ENCODE measurements around the gene KDM4E.

KDM4E gene

GRCh38 chr11:95050595-95051202, 25.6 kb downstream of the KDM4E start:
- no peak for DNase-seq (ENCODE audit: low read depth in 3 of 3)

DNA sequence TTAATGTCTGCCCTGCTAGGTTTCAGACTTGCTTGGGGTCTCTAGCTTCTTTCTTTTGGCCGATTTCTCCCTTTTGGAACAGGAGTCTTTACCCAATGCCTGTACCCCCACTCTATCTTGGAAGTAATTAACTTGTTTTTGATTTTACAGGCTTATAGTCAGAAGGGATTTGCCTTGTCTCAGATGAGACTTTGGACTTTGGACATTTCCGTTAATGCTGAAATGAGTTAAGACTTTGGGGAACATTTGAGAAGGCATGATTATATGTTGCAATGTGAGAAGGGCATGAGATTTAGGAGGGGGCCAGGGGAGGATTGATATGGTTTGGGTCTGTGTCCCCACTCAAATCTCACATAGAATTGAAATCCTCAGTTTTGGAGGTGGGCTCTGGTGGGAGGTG, 29.3 kb downstream of the KDM4E start:
- no peak for DNase-seq (ENCODE audit: low read depth in 3 of 3)

- DNase-seq (ENCODE audit: low read depth in 3 of 3): no peak
Observed at GRCh38 chr11:95055283-95055897, 30.3 kb downstream of the KDM4E start.

DNA sequence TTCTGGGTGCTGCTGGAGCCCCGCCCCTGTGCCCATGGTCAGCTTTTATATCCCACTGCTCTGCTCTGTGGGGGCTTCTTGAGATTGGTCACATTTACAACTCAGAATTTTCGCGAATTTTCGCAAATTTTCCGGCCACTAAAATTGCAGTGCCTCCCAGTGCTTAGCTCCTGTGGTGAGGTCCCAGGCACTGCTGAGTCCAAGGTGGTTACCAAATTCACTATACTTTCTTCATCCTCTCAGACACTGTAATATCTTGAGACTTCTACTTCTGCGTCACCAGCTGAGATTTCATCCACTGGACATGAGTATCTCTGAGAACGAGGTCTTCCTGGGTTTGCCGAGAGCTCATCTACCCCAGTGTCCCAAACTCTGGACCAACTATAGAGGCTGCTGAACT, 32.9 kb downstream of the KDM4E start:
- DNase-seq (ENCODE audit: low read depth in 3 of 3): no peak

DNA sequence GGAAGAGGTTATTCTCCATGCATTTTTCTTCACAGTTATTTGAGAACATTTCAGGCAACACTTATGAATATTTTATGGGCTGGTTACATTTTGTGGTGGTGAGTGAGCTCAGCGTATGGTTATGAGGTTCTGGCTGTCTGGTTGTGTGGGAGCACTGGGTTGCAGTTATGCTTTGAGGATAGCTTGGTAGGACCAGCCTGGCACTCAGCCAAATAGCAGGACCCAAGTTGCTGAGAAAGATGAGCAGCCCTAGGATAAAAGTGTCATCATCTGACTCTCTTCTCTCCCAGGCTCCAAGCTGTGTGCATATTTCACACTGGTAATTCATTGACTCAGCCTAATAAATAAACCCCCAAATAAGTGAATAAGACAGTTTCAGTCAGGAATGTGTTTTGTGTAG, 33.6 kb downstream of the KDM4E start:
- no peak for DNase-seq (ENCODE audit: low read depth in 3 of 3)

- no peak for DNase-seq (ENCODE audit: low read depth in 3 of 3)
Observed at GRCh38 chr11:95059046-95059445, 34.0 kb downstream of the KDM4E start.

DNA sequence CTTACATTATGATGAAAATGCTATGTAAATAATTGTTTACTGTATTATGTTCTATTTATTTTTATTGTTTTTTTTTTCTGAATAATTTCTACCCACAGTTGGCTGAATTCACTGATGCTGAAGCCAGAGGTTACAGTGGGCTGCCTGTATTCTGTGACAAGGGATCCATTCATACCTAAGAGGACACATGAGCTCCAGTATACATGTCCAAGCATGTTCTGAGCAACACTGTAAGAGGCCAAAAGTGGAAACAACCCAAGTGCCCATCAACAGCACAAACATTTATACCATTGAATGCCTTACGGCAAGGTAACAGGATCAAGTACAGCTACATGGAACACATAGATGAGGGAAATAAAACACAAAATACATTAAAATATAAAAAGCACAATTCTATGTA, 40.3 kb downstream of the KDM4E start:
- no peak for DNase-seq (ENCODE audit: low read depth in 3 of 3)

GRCh38 chr11:95066716-95067038, 41.6 kb downstream of the KDM4E start, which contains the start of gene SRSF8:
Gene SRSF8 (plus strand): TSS chr11:95066919. CDS start chr11:95067227, 308 bp downstream.
- no peak for DNase-seq (ENCODE audit: low read depth in 3 of 3)

DNA sequence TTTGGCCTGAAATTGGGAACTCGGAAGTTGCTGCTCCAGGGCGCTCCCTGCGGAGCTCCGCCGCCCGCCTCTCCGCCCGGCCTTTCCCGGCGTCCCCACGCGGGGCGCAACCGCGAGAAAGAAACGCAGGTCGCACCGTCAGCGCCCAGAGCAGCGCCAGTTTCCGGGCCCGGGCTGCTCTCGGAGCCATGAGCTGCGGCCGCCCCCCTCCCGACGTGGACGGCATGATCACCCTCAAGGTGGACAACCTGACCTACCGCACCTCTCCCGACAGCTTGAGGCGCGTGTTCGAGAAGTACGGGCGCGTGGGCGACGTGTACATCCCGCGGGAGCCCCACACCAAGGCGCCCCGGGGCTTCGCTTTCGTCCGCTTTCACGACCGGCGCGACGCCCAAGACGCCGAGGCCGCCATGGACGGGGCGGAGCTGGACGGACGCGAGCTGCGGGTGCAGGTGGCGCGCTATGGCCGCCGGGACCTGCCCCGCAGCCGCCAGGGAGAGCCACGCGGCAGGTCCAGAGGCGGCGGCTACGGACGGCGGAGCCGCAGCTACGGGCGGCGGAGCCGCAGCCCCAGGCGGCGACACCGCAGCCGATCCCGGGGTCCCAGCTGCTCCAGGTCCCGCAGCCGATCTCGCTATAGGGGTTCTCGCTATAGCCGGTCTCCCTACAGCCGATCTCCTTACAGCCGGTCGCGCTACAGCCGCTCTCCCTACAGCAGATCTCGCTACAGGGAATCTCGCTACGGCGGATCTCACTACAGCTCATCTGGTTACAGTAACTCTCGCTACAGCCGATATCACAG, 42.2 kb downstream of the KDM4E start:
- DNase-seq (ENCODE audit: low read depth in 3 of 3): peak; percentile 54 to 74 (median 60)

- no peak for DNase-seq (ENCODE audit: low read depth in 3 of 3)
Observed at GRCh38 chr11:95067841-95068219, 42.8 kb downstream of the KDM4E start.

DNA sequence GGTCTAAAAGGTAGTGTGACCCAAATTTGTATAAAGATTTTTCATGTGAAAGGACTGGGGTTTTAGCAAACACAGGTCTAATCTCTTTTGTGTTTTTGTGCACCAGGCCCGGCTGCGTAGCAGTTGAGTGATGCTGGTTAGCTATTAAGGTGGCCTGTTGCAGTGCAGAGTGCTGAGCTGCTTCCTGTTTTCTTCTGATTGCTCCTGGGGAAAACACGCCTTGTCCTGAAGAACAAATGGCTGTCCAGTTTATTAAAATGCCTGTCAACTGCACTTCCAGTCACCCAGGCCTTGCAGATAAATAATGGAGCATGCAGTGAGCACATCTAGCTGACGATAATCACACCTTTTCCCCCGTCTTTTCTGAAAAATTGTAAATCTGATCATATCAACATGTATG, 43.5 kb downstream of the KDM4E start:
- DNase-seq (ENCODE audit: low read depth in 3 of 3): peak in 2 of 3 experiments; percentile 53 to 56

DNA sequence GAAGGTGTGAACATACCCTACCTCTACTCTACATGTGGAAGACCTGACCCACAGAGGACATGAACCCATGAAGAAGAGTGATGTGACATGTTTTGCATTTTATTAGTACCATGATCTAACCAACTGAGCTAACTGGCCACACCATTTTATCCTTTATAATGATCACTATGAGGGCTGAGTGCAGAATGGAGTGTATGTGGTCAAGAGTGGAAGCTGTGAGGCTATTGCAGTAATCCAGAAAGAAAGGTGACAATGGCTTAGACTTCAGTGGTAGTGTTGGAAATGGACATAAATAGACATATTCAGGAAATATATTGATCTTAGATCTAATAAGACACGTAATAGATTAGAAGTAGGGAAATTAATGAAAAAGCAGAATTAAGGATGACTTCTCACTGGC, 45.4 kb downstream of the KDM4E start:
- DNase-seq (ENCODE audit: low read depth in 3 of 3): no peak

DNA sequence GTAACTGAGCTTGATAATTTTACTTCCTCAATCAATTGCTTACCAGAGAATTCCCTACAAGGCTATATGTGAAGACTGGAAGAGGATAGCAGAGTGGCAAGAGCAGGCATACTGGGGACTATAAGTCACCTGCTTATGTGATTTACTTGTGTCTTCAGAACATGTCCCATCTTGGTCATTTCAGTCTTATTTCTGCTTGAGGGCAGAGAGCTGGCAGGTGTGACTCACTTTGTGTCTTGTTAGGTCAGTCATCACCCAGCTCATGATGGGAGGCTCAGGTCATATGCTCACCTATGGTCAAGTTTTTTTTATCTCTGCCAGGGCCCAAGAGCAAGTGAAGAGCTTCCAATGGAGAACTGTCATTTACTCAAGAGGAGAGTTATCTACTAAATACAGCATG, 47.9 kb downstream of the KDM4E start:
- no peak for DNase-seq (ENCODE audit: low read depth in 3 of 3)

GRCh38 chr11:95074792-95075563, 49.9 kb downstream of the KDM4E start:
- no peak for DNase-seq (ENCODE audit: low read depth in 3 of 3)

DNA sequence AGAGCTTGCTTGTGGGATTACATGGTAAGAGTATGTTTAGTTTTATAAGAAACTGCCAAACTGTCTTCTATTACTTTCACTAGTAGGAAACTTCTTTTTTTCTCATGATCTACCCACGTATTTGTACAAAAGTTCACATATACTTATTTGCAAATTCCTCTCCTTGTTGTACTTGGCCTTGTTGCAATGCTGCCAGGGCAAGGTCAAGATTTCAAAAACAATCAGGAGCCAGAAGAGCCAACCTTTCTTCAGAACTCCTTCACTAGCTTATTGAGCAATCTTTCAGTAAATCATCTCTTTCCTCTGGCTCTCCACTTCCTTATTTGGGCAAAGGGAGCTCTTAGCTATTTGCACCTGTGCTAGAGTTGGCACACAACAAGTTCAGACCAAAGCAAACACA, 51.4 kb downstream of the KDM4E start:
- no peak for DNase-seq (ENCODE audit: low read depth in 3 of 3)

DNA sequence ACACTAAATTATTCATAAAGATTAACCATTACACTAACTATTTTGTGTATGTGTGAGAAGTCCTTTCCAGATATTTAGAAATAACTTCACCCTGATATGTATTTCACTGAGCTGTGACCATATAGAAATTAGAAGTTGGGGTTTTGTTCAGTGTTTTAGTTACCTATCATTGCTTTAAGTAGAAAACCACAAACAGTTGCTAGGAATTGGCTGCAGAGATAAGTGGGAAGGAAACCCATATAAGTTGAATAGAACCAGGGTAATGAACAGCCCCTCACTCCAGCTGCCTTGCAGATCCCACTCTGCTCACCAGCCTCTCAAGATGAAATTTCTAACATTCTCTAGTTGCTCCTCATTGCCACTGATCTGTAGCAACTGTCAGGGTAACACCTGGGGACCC, 51.9 kb downstream of the KDM4E start:
- DNase-seq (ENCODE audit: low read depth in 3 of 3): no peak

All from stimulated activated CD4-positive, alpha-beta T cell treated with anti-CD3 and anti-CD28 coated beads, TNF-alpha, amount 100 ng/mL, for 24 hours (primary cell).